Peyer's patch (tissue), 4 donors: Measurements from ENCODE around the gene CCDC188. TPM values are rescaled to one million over a fixed set of nuclear protein-coding genes. Genes with fewer than 3 reads are reported as not detected.

Experiments
- DNase-seq, 3 donors: peaks; one replicate each; pipeline ENCODE4 v3.0.0-alpha.2; 2017 to 2019
- H3K27ac ChIP-seq, 4 donors: fragments of 200-600 bp; sonication (generic); one replicate each; pipeline ENCODE4 v1.5.1; 2016 to 2019
- H3K27me3 ChIP-seq, 2 donors: fragments of 200-600 bp; sonication (generic); one replicate each; pipeline ENCODE4 v1.5.1; 2019
- H3K36me3 ChIP-seq, 3 donors: fragments of 200-600 bp; sonication (generic); one replicate each; pipeline ENCODE4 v1.5.1; 2016 to 2019
- H3K4me1 ChIP-seq, 4 donors: fragments of 200-600 bp; sonication (generic); one replicate each; pipeline ENCODE4 v1.5.1; 2016 to 2019
- H3K4me3 ChIP-seq, 4 donors: fragments of 200-600 bp; sonication (generic); 1 replicate in 3 of 4; 2 replicates in 1 of 4; pipeline ENCODE4 v1.5.1; 2016 to 2019; ENCODE audit warnings: mild to moderate bottlenecking in 1 of 4
- H3K9me3 ChIP-seq, 4 donors: fragments of 200-600 bp; sonication (generic); one replicate each; pipeline ENCODE4 v1.5.1; 2016 to 2019; ENCODE audit warnings: mild to moderate bottlenecking in 1 of 4
- POLR2A ChIP-seq, 2 donors: fragments of 450-650 bp; IDR thresholded peaks; one replicate each; pipeline ENCODE4 v1.5.1; 2017; ENCODE audit warnings: antibody characterized with exemption in 2 of 2, mild to moderate bottlenecking in 2 of 2, moderate library complexity in 2 of 2
- total RNA-seq, 4 donors: library from RNA; depleted of rRNA; stranded (reverse); fragments of >200 nt; gene quantifications; one replicate each; pipeline ENCODE4 v1.1.0, GENCODE V29; 2016
- TF ChIP-seq, protein P1 (sequence below), 6 experiments: fragments of 450-650 bp in 4 of 6; fragments of 200-600 bp in 2 of 6; sonication (generic) in 1 of 6; IDR thresholded peaks; one replicate each; pipeline ENCODE4 v1.5.1; 2017 to 2019; ENCODE audit warnings: antibody characterized with exemption in 6 of 6, mild to moderate bottlenecking in 3 of 6, moderate library complexity in 1 of 6

CCDC188 gene
- total RNA-seq, 4 donors from 2014 or later, result 6.6 TPM; not detected in 3

DNA sequence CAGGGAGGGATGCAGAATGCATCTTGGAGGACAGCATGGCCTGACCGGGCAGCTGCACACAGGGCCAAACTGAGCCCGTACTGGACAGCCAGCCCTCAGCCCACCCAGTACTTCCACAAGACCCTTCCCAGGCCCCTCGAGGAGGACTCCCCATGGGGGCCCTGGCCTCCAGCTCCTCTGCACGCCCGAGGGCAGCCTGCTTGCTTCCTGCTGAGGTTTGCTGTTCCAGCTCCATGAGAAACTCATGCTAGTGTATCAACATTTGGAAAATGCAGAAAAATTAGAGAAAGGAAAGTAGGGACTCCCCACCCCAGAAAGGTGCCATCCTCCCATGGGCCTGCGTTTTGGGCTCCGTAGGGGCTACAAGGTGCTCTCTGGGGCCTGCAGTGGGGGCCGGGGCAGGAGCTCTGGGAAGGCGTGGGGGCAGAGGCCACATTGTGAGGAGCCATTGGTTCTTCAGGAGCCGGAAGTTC lies 21.3 kb upstream of the CCDC188 start:
- H3K27ac ChIP-seq, result no peak overlapping the region
- no peak for DNase-seq
- H3K36me3 ChIP-seq, result no peaks in the 10 kb centered on the region
- H3K27me3 ChIP-seq, result no peaks in the 10 kb centered on the region
- no peak for TF ChIP-seq POLR2A (IDR thresholded peaks at IDR 0.05)
- TF ChIP-seq, protein P1, sequence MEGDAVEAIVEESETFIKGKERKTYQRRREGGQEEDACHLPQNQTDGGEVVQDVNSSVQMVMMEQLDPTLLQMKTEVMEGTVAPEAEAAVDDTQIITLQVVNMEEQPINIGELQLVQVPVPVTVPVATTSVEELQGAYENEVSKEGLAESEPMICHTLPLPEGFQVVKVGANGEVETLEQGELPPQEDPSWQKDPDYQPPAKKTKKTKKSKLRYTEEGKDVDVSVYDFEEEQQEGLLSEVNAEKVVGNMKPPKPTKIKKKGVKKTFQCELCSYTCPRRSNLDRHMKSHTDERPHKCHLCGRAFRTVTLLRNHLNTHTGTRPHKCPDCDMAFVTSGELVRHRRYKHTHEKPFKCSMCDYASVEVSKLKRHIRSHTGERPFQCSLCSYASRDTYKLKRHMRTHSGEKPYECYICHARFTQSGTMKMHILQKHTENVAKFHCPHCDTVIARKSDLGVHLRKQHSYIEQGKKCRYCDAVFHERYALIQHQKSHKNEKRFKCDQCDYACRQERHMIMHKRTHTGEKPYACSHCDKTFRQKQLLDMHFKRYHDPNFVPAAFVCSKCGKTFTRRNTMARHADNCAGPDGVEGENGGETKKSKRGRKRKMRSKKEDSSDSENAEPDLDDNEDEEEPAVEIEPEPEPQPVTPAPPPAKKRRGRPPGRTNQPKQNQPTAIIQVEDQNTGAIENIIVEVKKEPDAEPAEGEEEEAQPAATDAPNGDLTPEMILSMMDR (IDR thresholded peaks at IDR 0.05), result no peak
- H3K9me3 ChIP-seq, result no peaks in the 10 kb centered on the region
- H3K4me1 ChIP-seq, result no peaks in the 10 kb centered on the region
- no peak overlapping the region for H3K4me3 ChIP-seq

DNA sequence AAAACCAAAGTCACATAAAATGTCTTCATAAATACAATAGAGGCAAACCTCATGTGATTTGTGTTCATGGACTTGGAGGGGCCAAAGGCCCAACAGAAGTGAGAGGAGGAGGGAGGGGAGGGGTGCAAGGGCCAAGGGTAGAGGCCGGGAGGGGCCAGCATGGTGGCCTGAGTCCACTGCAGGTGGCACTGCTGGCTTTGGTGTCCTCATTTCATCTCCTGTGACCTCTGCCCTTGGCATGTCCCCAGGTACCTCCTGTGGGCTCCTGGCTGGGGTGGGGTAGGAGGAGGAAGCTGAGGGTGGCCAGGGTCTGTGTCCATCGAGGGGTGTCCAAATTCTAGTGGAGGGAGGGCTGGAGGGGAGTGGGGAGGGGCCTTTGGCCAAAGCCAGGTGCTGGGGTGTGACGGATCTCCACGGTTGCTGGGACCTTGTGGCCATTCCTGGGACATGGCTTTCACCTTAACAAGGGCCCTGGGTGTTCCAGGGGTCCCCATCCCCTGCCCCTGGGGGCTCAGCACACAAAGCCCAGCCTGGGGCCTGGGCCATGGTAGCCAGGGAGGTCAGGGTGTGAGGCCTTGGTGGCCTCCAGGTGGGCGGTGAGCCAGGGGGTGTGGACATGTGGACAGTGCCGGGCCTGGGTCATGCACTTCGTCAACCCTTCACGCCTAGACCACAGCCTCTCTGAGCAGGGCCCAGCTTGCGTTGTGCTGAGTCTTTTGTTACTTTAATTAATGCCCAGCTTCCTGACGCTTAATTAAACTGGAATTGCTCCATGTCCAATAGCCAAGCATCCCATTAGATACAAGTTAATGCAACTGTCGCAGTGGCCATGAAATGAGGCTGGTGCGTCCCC lies 20.7 kb upstream of the CCDC188 start:
- TF ChIP-seq POLR2A (IDR thresholded peaks at IDR 0.05), result no peak
- TF ChIP-seq, protein P1 (IDR thresholded peaks at IDR 0.05), result no peak
- H3K9me3 ChIP-seq, result no peaks in the 10 kb centered on the region
- H3K27ac ChIP-seq, result no peak overlapping the region
- no peak for DNase-seq
- H3K4me3 ChIP-seq, result no peak overlapping the region
- no peaks in the 10 kb centered on the region for H3K36me3 ChIP-seq
- no peaks in the 10 kb centered on the region for H3K27me3 ChIP-seq
- no peaks in the 10 kb centered on the region for H3K4me1 ChIP-seq

DNA sequence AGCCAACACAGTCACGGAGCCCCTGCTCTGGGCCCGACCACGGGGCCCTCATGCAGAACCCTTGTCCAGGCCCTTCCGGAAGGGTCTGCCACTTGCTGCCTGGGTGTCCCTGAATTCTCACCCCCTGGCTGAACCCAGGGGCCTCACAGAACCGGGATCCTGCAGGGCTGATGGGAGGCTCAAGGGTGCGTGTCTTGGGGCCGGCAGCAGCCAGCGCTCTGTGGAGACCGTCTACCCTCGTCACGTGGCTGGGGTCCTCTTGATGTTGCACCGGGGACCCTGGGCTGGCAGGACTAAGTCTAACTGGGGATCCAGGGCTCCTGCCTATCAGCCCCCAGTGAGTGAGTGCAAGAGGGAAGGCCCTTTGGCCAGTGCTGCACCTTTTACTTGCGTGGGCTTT lies 19.3 kb upstream of the CCDC188 start:
- no peaks in the 10 kb centered on the region for H3K4me1 ChIP-seq
- no peak overlapping the region for H3K27ac ChIP-seq
- no peak overlapping the region for H3K4me3 ChIP-seq
- H3K36me3 ChIP-seq, result no peaks in the 10 kb centered on the region
- no peak for TF ChIP-seq POLR2A (IDR thresholded peaks at IDR 0.05)
- TF ChIP-seq, protein P1 (IDR thresholded peaks at IDR 0.05), result no peak
- no peak for DNase-seq
- H3K9me3 ChIP-seq, result no peaks in the 10 kb centered on the region
- H3K27me3 ChIP-seq, result no peaks in the 10 kb centered on the region

DNA sequence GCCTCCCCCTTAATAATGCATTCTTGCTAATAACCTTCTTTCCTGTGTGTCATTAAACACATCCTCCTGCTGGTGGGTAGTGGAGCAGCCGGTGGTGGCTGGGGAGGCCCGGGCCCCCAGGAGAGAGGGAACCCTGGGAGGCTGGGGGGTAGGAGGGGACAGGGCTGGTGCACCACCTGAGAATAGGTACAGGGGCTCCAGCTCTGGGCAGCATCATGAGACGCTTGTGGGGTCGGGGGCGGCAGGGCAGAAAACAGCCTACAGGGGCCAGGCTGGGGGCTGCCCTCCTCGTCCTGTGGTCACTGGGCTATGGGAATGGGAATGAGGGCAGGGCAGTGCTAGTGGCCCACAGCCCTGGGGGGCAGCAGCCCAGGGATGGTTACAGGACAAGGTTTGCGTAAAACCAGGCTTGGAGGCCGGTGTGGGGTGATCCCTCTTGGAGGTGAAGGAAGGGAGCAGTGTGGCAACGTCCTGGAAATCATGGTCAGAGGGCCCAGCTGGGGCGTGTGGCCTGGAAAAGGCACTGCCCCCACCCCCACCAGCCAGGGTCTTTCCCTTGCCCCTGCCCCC lies 18.5 kb upstream of the CCDC188 start:
- no peaks in the 10 kb centered on the region for H3K4me1 ChIP-seq
- no peaks in the 10 kb centered on the region for H3K27me3 ChIP-seq
- TF ChIP-seq, protein P1 (IDR thresholded peaks at IDR 0.05), result no peak
- no peak for TF ChIP-seq POLR2A (IDR thresholded peaks at IDR 0.05)
- H3K9me3 ChIP-seq, result no peaks in the 10 kb centered on the region
- no peak for DNase-seq
- no peak overlapping the region for H3K27ac ChIP-seq
- H3K4me3 ChIP-seq, result no peak overlapping the region
- no peaks in the 10 kb centered on the region for H3K36me3 ChIP-seq

DNA sequence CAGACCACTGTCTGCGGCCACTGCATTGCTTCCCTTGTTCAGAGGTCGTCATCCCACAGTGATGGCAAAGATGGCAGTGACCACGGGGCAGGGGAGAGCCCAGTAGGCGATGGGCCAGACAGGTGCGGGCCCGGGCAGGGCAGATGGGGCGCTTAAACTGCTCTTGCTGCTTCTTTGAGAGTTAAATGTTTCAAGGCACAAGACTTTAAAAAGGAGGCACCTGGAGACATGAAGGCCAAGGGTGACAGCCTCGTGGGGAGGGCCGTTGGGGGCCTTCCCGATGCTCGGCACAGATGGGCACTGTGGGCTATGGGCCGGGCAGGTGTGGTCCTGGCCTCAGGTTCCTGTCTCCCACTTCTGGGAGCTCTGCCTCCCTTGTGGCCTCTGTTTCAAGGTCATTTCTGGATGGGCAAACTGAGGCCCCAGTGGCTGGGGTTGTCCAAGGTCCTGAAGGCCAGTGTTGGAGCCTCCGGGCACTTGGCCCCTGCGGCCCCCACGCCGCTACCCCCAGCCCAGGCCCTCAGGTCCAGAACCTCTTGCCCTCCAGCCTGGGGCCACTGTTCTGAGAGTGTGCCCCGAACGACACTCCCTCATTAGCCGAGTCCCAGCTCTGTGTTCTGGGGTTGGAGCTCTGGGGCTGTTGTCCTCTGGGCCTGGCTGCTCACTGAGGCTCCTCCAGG lies 16.9 kb upstream of the CCDC188 start:
- no peaks in the 10 kb centered on the region for H3K27me3 ChIP-seq
- DNase-seq, result no peak
- no peak overlapping the region for H3K4me3 ChIP-seq
- H3K9me3 ChIP-seq, result no peaks in the 10 kb centered on the region
- H3K4me1 ChIP-seq, result no peaks in the 10 kb centered on the region
- H3K27ac ChIP-seq, result no peak overlapping the region
- no peaks in the 10 kb centered on the region for H3K36me3 ChIP-seq
- no peak for TF ChIP-seq POLR2A (IDR thresholded peaks at IDR 0.05)
- TF ChIP-seq, protein P1 (IDR thresholded peaks at IDR 0.05), result no peak
